HepG2 (cell line): ENCODE results near the gene DDR1. TPM values are rescaled to one million over a fixed set of nuclear protein-coding genes. Genes with fewer than 3 reads are reported as not detected.

ENCODE experiments used
- CSRNP1 ChIP-seq: sonication (generic); formaldehyde crosslinking; IDR thresholded peaks from 2 replicates; pipeline ENCODE4 v1.8.1; 2023; ENCODE audit warnings: mild to moderate bottlenecking, missing genetic modification reagents
- FOXA3 ChIP-seq: IDR thresholded peaks from 2 replicates; pipeline ENCODE4 v1.6.1; 2016; ENCODE audit warnings: missing genetic modification reagents, missing compliant biosample characterization
- HNRNPLL ChIP-seq: fragments of 200-400 bp; formaldehyde crosslinking; IDR thresholded peaks from 2 replicates; pipeline ENCODE4 v1.6.1; 2017; ENCODE audit warnings: mild to moderate bottlenecking, low read depth, low read length; ENCODE audit not compliant: poor library complexity, severe bottlenecking
- JARID2 ChIP-seq: sonication (generic); formaldehyde crosslinking; IDR thresholded peaks from 2 replicates; pipeline ENCODE4 v1.8.1; 2023; ENCODE audit warnings: missing genetic modification reagents, inconsistent platforms; ENCODE audit not compliant: insufficient replicate concordance
- JDP2 ChIP-seq: sonication (generic); formaldehyde crosslinking; IDR thresholded peaks from 2 replicates; pipeline ENCODE4 v1.8.1; 2022; ENCODE audit warnings: missing genetic modification reagents, borderline replicate concordance
- KAT8 ChIP-seq: IDR thresholded peaks from 2 replicates; pipeline ENCODE4 v1.6.1; 2016; ENCODE audit warnings: missing genetic modification reagents, missing compliant biosample characterization
- NBN ChIP-seq: fragments of 450-650 bp; conservative IDR thresholded peaks from 2 replicates; pipeline ENCODE4 v1.6.1; 2017
- PCBP2 ChIP-seq: fragments of 200-400 bp; formaldehyde crosslinking; optimal IDR thresholded peaks from 2 replicates; pipeline ENCODE3; 2018; ENCODE audit warnings: low read length, low read depth; ENCODE audit not compliant: poor library complexity, severe bottlenecking
- SIN3A ChIP-seq: IDR thresholded peaks from 2 replicates; pipeline ENCODE4 v1.6.1; 2011; ENCODE audit warnings: low read depth, mild to moderate bottlenecking, control low read depth, low read length, borderline replicate concordance
- SIX4 ChIP-seq: sonication (generic); formaldehyde crosslinking; IDR thresholded peaks from 2 replicates; pipeline ENCODE4 v1.4.0; 2020; ENCODE audit warnings: missing genetic modification reagents
- SP2 ChIP-seq: sonication (generic); formaldehyde crosslinking; IDR thresholded peaks from 2 replicates; pipeline ENCODE4 v1.5.1; 2020; ENCODE audit warnings: mild to moderate bottlenecking, missing genetic modification reagents
- SRY ChIP-seq: sonication (generic); formaldehyde crosslinking; IDR thresholded peaks from 2 replicates; pipeline ENCODE4 v1.8.0; 2022; ENCODE audit warnings: mild to moderate bottlenecking, missing genetic modification reagents
- STAT5B ChIP-seq: sonication (generic); formaldehyde crosslinking; IDR thresholded peaks from 2 replicates; pipeline ENCODE4 v1.4.0; 2020; ENCODE audit warnings: missing genetic modification reagents
- SYNCRIP ChIP-seq: fragments of 200-400 bp; formaldehyde crosslinking; IDR thresholded peaks from 2 replicates; pipeline ENCODE4 v1.6.1; 2018; ENCODE audit warnings: mild to moderate bottlenecking, low read depth, low read length; ENCODE audit not compliant: insufficient read depth
- TERF1 ChIP-seq: sonication (generic); formaldehyde crosslinking; IDR thresholded peaks from 2 replicates; pipeline ENCODE4 v1.8.0; 2022; ENCODE audit warnings: mild to moderate bottlenecking, missing genetic modification reagents, moderate library complexity
- XBP1 ChIP-seq: sonication (generic); formaldehyde crosslinking; IDR thresholded peaks from 2 replicates; pipeline ENCODE4 v1.5.0; 2020; ENCODE audit warnings: missing genetic modification reagents
- ZNF230 ChIP-seq: sonication (generic); formaldehyde crosslinking; IDR thresholded peaks from 2 replicates; pipeline ENCODE4 v1.4.0; 2020; ENCODE audit warnings: mild to moderate bottlenecking, missing genetic modification reagents
- ZNF24 ChIP-seq: fragments of 450-650 bp; IDR thresholded peaks from 2 replicates; pipeline ENCODE4 v1.6.1; 2017; ENCODE audit warnings: antibody characterized with exemption, mild to moderate bottlenecking
- ZNF317 ChIP-seq: sonication (generic); formaldehyde crosslinking; IDR thresholded peaks from 2 replicates; pipeline ENCODE4 v1.5.0; 2020; ENCODE audit warnings: mild to moderate bottlenecking, missing genetic modification reagents
- ZNF557 ChIP-seq: sonication (generic); formaldehyde crosslinking; IDR thresholded peaks from 2 replicates; pipeline ENCODE4 v1.4.0; 2020; ENCODE audit warnings: missing genetic modification reagents
- ZNF674 ChIP-seq: sonication (generic); formaldehyde crosslinking; IDR thresholded peaks from 2 replicates; pipeline ENCODE4 v1.5.0; 2020; ENCODE audit warnings: low read depth, mild to moderate bottlenecking, missing genetic modification reagents
- ZNF780A ChIP-seq: sonication (generic); formaldehyde crosslinking; IDR thresholded peaks from 2 replicates; pipeline ENCODE4 v1.8.0; 2022; ENCODE audit warnings: mild to moderate bottlenecking, missing genetic modification reagents, moderate library complexity
- polyA plus RNA-seq, 8 experiments: library from polyadenylated mRNA; depleted of rRNA in 3 of 8; stranded (reverse) in 7 of 8; unstranded in 1 of 8; fragments of >200 nt; fragmentation: Illumina TruSeq in 4 of 8; extraction: Trizol in 4 of 8; gene quantifications; 2 replicates each; pipeline versions ENCODE4 v1.2.1 to v1.2.3, GENCODE V29; 2011 to 2016; ENCODE audit warnings: low read depth in 4 of 8, missing spikeins in 1 of 8, mixed read lengths in 1 of 8; ENCODE audit not compliant: insufficient read depth in 1 of 8
- total RNA-seq, 5 experiments: library from RNA; depleted of rRNA; stranded (reverse); fragments of >200 nt; fragmentation: Illumina TruSeq; extraction: Trizol; gene quantifications; 2 replicates each; pipeline ENCODE4 v1.2.3, GENCODE V29; 2016; ENCODE audit warnings: low read depth in 1 of 5
- TF ChIP-seq, protein P1 (sequence below): sonication (generic); formaldehyde crosslinking; IDR thresholded peaks from 2 replicates; pipeline ENCODE4 v1.9.0; 2022; ENCODE audit warnings: missing genetic modification reagents, mild to moderate bottlenecking, borderline replicate concordance
- TF ChIP-seq, protein P2 (sequence below): sonication (generic); formaldehyde crosslinking; IDR thresholded peaks from 2 replicates; pipeline ENCODE4 v1.5.0; 2020; ENCODE audit warnings: missing genetic modification reagents, mild to moderate bottlenecking, borderline replicate concordance

Gene DDR1
- total and polyA plus RNA-seq, 2 of the 13 experiments (the other 11 are each of a cell fraction or from before 2014, with no cell fraction given) = 16.7 to 20.2 TPM

GRCh38 chr6:30907758-30908591 is 23.7 kb downstream of the DDR1 start, which contains the start of gene GTF2H4 (continued):
- TF ChIP-seq SP2 (CRISPR knock-in tag) (no peak; the same call in 1 of the 2 replicates), ZNF230 (CRISPR knock-in tag) (peak; percentile 93; the same call in 1 of the 2 replicates), HNRNPLL (peak; percentile 83), JDP2 (CRISPR knock-in tag) (no peak), PCBP2 (peak; percentile 40), STAT5B (CRISPR knock-in tag) (no peak; the same call in 1 of the 2 replicates), ZNF557 (no peak), ZNF24 (peak; percentile 62; the same call in 1 of the 2 replicates), ZNF674 (CRISPR knock-in tag) (no peak), JARID2 (CRISPR knock-in tag) (peak; percentile 72), SIN3A (peak; percentile 75; the same call in 1 of the 2 replicates), ZNF317 (CRISPR knock-in tag) (no peak), CSRNP1 (CRISPR knock-in tag) (peak; percentile 78; the same call in 1 of the 2 replicates), TERF1 (CRISPR knock-in tag) (no peak), SYNCRIP (no peak), SRY (CRISPR knock-in tag) (peak; percentile 45; the same call in 1 of the 2 replicates), FOXA3 (peak; percentile 54), NBN (no peak), KAT8 (CRISPR knock-in tag) (peak; percentile 97), SIX4 (CRISPR knock-in tag) (no peak), ZNF780A (CRISPR knock-in tag) (no peak), XBP1 (CRISPR knock-in tag) (no peak)
- TF ChIP-seq, protein P1, sequence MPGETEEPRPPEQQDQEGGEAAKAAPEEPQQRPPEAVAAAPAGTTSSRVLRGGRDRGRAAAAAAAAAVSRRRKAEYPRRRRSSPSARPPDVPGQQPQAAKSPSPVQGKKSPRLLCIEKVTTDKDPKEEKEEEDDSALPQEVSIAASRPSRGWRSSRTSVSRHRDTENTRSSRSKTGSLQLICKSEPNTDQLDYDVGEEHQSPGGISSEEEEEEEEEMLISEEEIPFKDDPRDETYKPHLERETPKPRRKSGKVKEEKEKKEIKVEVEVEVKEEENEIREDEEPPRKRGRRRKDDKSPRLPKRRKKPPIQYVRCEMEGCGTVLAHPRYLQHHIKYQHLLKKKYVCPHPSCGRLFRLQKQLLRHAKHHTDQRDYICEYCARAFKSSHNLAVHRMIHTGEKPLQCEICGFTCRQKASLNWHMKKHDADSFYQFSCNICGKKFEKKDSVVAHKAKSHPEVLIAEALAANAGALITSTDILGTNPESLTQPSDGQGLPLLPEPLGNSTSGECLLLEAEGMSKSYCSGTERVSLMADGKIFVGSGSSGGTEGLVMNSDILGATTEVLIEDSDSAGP = peak; percentile 92; the same call in 1 of the 2 replicates
- TF ChIP-seq, protein P2, sequence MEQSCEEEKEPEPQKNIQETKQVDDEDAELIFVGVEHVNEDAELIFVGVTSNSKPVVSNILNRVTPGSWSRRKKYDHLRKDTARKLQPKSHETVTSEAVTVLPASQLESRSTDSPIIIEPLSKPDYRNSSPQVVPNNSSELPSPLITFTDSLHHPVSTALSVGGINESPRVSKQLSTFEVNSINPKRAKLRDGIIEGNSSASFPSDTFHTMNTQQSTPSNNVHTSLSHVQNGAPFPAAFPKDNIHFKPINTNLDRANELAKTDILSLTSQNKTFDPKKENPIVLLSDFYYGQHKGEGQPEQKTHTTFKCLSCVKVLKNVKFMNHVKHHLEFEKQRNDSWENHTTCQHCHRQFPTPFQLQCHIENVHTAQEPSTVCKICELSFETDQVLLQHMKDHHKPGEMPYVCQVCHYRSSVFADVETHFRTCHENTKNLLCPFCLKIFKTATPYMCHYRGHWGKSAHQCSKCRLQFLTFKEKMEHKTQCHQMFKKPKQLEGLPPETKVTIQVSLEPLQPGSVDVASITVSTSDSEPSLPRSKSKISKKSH (CRISPR knock-in tag) = peak; percentile 85; the same call in 1 of the 2 replicates
